Frontal cortex (tissue), 4 donors: ENCODE measurements around the gene SRGAP3. TPM values are rescaled to one million over a fixed set of nuclear protein-coding genes. Genes with fewer than 3 reads are reported as not detected.

Experiments used
- DNase-seq, 2 donors: peaks; one replicate each; pipeline ENCODE4 v3.0.0; 2012; ENCODE audit warnings: low spot score in 2 of 2
- FAIRE-seq: peaks from 2 replicates; lab custom pipeline; 2012; peaks lifted over from hg19 to GRCh38; lab: Jason Lieb, UNC
- total RNA-seq: library from RNA; depleted of rRNA; stranded (reverse); fragments of >200 nt; gene quantifications from one replicate; pipeline ENCODE4 v1.2.3, GENCODE V29; 2014
- donor health status: control.
- donor health status: control.
- donor health status: control.

SRGAP3 gene
- total RNA-seq, 1 donor from 2014 or later = 58.3 TPM

GRCh38 chr3:9230596-9230995 is 18.9 kb downstream of the SRGAP3 start:
- DNase-seq (no peak), FAIRE-seq (no peak)

GRCh38 chr3:9229879-9230278 is 19.6 kb downstream of the SRGAP3 start:
- DNase-seq (no peak), FAIRE-seq (no peak)

GRCh38 chr3:9229325-9229724 is 20.1 kb downstream of the SRGAP3 start:
- FAIRE-seq (no peak), DNase-seq (no peak)

GRCh38 chr3:9226326-9226725 is 23.1 kb downstream of the SRGAP3 start:
- DNase-seq (no peak), FAIRE-seq (no peak)

- FAIRE-seq = no peak
- no peak for DNase-seq
These were observed 24.2 kb downstream of the SRGAP3 start for GRCh38 chr3:9225268-9225667.

- FAIRE-seq = no peak
- no peak for DNase-seq
These were observed 25.0 kb downstream of the SRGAP3 start for GRCh38 chr3:9224490-9224889.

- DNase-seq (no peak), FAIRE-seq (no peak)
These were observed 25.8 kb downstream of the SRGAP3 start for GRCh38 chr3:9223672-9224071.

- FAIRE-seq = no peak
- DNase-seq = no peak
These were observed 26.3 kb downstream of the SRGAP3 start for GRCh38 chr3:9222956-9223639.

GRCh38 chr3:9222049-9222448 is 27.4 kb downstream of the SRGAP3 start:
- DNase-seq (no peak), FAIRE-seq (no peak)

GRCh38 chr3:9218514-9218846 is 31.0 kb downstream of the SRGAP3 start:
- DNase-seq (no peak), FAIRE-seq (no peak)

- FAIRE-seq = no peak
- DNase-seq = no peak
These were observed 31.5 kb downstream of the SRGAP3 start for GRCh38 chr3:9217784-9218513.

- no peak for DNase-seq
- FAIRE-seq = no peak
These were observed 32.7 kb downstream of the SRGAP3 start for GRCh38 chr3:9216736-9217135.

- DNase-seq = no peak
- FAIRE-seq = no peak
These were observed 34.8 kb downstream of the SRGAP3 start for GRCh38 chr3:9214599-9214998.

- no peak for DNase-seq
- no peak for FAIRE-seq
These were observed 35.3 kb downstream of the SRGAP3 start for GRCh38 chr3:9214185-9214584.

GRCh38 chr3:9213019-9213634 is 36.3 kb downstream of the SRGAP3 start:
- FAIRE-seq = no peak

GRCh38 chr3:9211155-9211950 is 38.1 kb downstream of the SRGAP3 start:
- DNase-seq (no peak), FAIRE-seq (no peak)

More at GRCh38 chr3:9213019-9213634, 36.3 kb downstream of the SRGAP3 start:
- DNase-seq = no peak

- DNase-seq (no peak), FAIRE-seq (no peak)
These were observed 39.7 kb downstream of the SRGAP3 start for GRCh38 chr3:9209777-9210176.

GRCh38 chr3:9208605-9209152 is 40.8 kb downstream of the SRGAP3 start:
- FAIRE-seq (no peak), DNase-seq (no peak)

- FAIRE-seq (no peak), DNase-seq (no peak)
These were observed 42.2 kb downstream of the SRGAP3 start for GRCh38 chr3:9207116-9207763.

GRCh38 chr3:9206287-9206686 is 43.2 kb downstream of the SRGAP3 start:
- FAIRE-seq = no peak
- no peak for DNase-seq
